PFSK-1 (cell line): Measurements from ENCODE around the gene CABLES1.
A peak's percentile ranks its signal among the peaks of the same experiment; 100 is the strongest.

ENCODE experiments used
- FOXP2 ChIP-seq: optimal IDR thresholded peaks from 2 replicates; pipeline ENCODE3; 2011; ENCODE audit warnings: borderline replicate concordance, control low read depth, inconsistent platforms; ENCODE audit not compliant: insufficient read depth; ENCODE audit errors: extremely low read length, extremely low read depth
- POLR2AphosphoS5 ChIP-seq: IDR thresholded peaks from 2 replicates; pipeline ENCODE4 v1.6.1; 2012; ENCODE audit warnings: low read depth, mild to moderate bottlenecking, control low read depth, low read length, moderate library complexity
- REST ChIP-seq, 2 experiments: IDR thresholded peaks; 2 replicates each; pipeline versions ENCODE4 v1.6.1 to v1.8.0; 2011 to 2012; ENCODE audit warnings: low read depth in 2 of 2, low read length in 2 of 2, control low read depth in 1 of 2, inconsistent platforms in 1 of 2, mild to moderate bottlenecking in 1 of 2, moderate library complexity in 1 of 2; ENCODE audit not compliant: insufficient read depth in 1 of 2
- SIN3A ChIP-seq: IDR thresholded peaks from 2 replicates; pipeline ENCODE4 v1.6.1; 2012; ENCODE audit warnings: mild to moderate bottlenecking, low read length, moderate library complexity, borderline replicate concordance; ENCODE audit not compliant: insufficient read depth
- TAF1 ChIP-seq: IDR thresholded peaks from 2 replicates; pipeline ENCODE4 v1.6.1; 2012; ENCODE audit warnings: low read length, control low read depth, borderline replicate concordance; ENCODE audit not compliant: insufficient read depth

The CABLES1 gene

GRCh38 chr18:23230686-23231085, 95.4 kb downstream of the CABLES1 start:
- TF ChIP-seq FOXP2, result no peak
- TF ChIP-seq POLR2AphosphoS5, result no peak
- no peak for TF ChIP-seq TAF1
- TF ChIP-seq SIN3A, result no peak
- TF ChIP-seq REST (IDR thresholded peaks at IDR 0.05; ENCODE audit: insufficient read depth in 1 of 2, low read depth in 2 of 2, low read length in 2 of 2), result no peak

GRCh38 chr18:23231340-23232021, 96.2 kb downstream of the CABLES1 start:
- TF ChIP-seq SIN3A (peak; percentile 59; the same call in 1 of the 2 replicates), FOXP2 (no peak)

GRCh38 chr18:23232331-23232730, 97.0 kb downstream of the CABLES1 start:
- TF ChIP-seq POLR2AphosphoS5 (no peak), REST (IDR thresholded peaks at IDR 0.05; ENCODE audit: insufficient read depth in 1 of 2, low read depth in 2 of 2, low read length in 2 of 2) (no peak), SIN3A (no peak), TAF1 (no peak), FOXP2 (no peak)

GRCh38 chr18:23234619-23235018, 99.3 kb downstream of the CABLES1 start:
- TF ChIP-seq FOXP2 (no peak), SIN3A (no peak), TAF1 (no peak), POLR2AphosphoS5 (no peak), REST (IDR thresholded peaks at IDR 0.05; ENCODE audit: insufficient read depth in 1 of 2, low read depth in 2 of 2, low read length in 2 of 2) (no peak)

GRCh38 chr18:23235336-23235735, 100.1 kb downstream of the CABLES1 start:
- TF ChIP-seq POLR2AphosphoS5 (no peak), FOXP2 (no peak), REST (IDR thresholded peaks at IDR 0.05; ENCODE audit: insufficient read depth in 1 of 2, low read depth in 2 of 2, low read length in 2 of 2) (no peak), SIN3A (no peak), TAF1 (no peak)
